ENCODE measurements around the gene C5AR1. TPM values are rescaled to one million over a fixed set of nuclear protein-coding genes. Genes with fewer than 3 reads are reported as not detected.
A peak's percentile ranks its signal among the peaks of the same experiment; 100 is the strongest.

The C5AR1 gene
- total and polyA plus RNA-seq, 9 of the 15 experiments (the other 6 are each of a cell fraction or from before 2014, with no cell fraction given) = 0.06 to 1.6 (median 0.28) TPM; not detected in 3

- Histone ChIP-seq H3K27ac (ENCODE audit: extremely low read depth, low read depth, low read length) (peak overlapping the region; percentile 67), H4K20me1 (replicated peaks; ENCODE audit: control insufficient read depth, insufficient read depth, low read length) (peaks cover 3% of the 10 kb centered on the region; the same call in 1 of the 2 replicates), H3K4me1 (replicated peaks in 1 of 2; ENCODE audit: control insufficient read depth in 2 of 2, insufficient read depth in 2 of 2, low read length in 2 of 2) (peaks cover 23 to 32% of the 10 kb centered on the region in 2 experiments), H3K36me3 (ENCODE audit: control insufficient read depth, insufficient read depth, low read length) (peaks cover 62% of the 10 kb centered on the region), H3K79me2 (ENCODE audit: control insufficient read depth, insufficient read depth, low read length) (peaks cover 61% of the 10 kb centered on the region), H3K9me1 (ENCODE audit: control insufficient read depth, insufficient read depth, low read length) (no peaks in the 10 kb centered on the region), H3K9me3 (replicated peaks; ENCODE audit: control insufficient read depth, insufficient read depth, low read depth, low read length) (no peaks in the 10 kb centered on the region), H3K4me2 (ENCODE audit: insufficient read depth, low read length) (peak overlapping the region; percentile 50; the same call in 1 of the 2 replicates), H2AFZ (ENCODE audit: low read depth, low read length) (peak overlapping the region; percentile 21; the same call in 1 of the 2 replicates), H3K27me3 (ENCODE audit: control insufficient read depth in 2 of 2, insufficient read depth in 2 of 2, low read length in 2 of 2) (no peaks in the 10 kb centered on the region), H3K9ac (ENCODE audit: insufficient read depth in 1 of 2, low read depth in 2 of 2, low read length in 2 of 2) (no peak overlapping the region; a peak in 1 of 4 replicates), H3K4me3 (peak overlapping the region; percentile 0; the same call in 1 of the 2 replicates)
- ChIA-PET POLR2A (interaction anchor here (0.6 to 1.2 kb wide), 3 partner anchors 17 to 69 kb away, joined by 3 read pairs; no protein-coding TSS in a partner anchor), CTCF (ENCODE audit: low intra/inter-chr PET ratio) (no interaction called here)
- intact Hi-C loops (cut with micrococcal nuclease) = no loop called here
- peak in 1 of 4 experiments; percentile 40 for DNase-seq (ENCODE audit: extremely low read depth in 1 of 4, low spot score in 3 of 4)
- in situ Hi-C loops (cut with MboI) = no loop called here
- peak; percentile 72 for FAIRE-seq
- no peak for ATAC-seq
- no TSS peak for BruUV-seq (replicated peaks)
- WGBS (ENCODE audit: insufficient coverage, low coverage, missing lambda C conversion rate) = 27% methylated on average over 2 of the region's 2 CpGs
- TF ChIP-seq SREBF2 (CRISPR knock-in tag; IDR thresholded peaks at IDR 0.05) = no peak
- TF ChIP-seq TFE3 (CRISPR knock-in tag; IDR thresholded peaks at IDR 0.05) = peak; percentile 93
- no peak for TF ChIP-seq HMG20A (CRISPR knock-in tag; conservative IDR thresholded peaks at IDR 0.05)
- TF ChIP-seq JUNB (CRISPR knock-in tag; conservative IDR thresholded peaks at IDR 0.05) = no peak
- TF ChIP-seq ZNF224 (CRISPR knock-in tag; IDR thresholded peaks at IDR 0.05) = no peak
- TF ChIP-seq ZNF282 (CRISPR knock-in tag; IDR thresholded peaks at IDR 0.05) = no peak
- TF ChIP-seq NR2C1 (IDR thresholded peaks at IDR 0.05) = no peak
- TF ChIP-seq NR2C1 (tag; IDR thresholded peaks at IDR 0.05) = no peak
- no peak for TF ChIP-seq RBM15 (IDR thresholded peaks at IDR 0.05; ENCODE audit: insufficient read depth, low read length)
- peak; percentile 92 for TF ChIP-seq MTA1 (IDR thresholded peaks at IDR 0.05; ENCODE audit: borderline replicate concordance)
- TF ChIP-seq THRA (IDR thresholded peaks at IDR 0.05) = no peak
- TF ChIP-seq ZNF639 (CRISPR knock-in tag; conservative IDR thresholded peaks at IDR 0.05 in 1 of 2, IDR thresholded peaks at IDR 0.05 in 1 of 2) = peak in 1 of 2 experiments; percentile 61; a peak in 1 of 4 replicates
- no peak for TF ChIP-seq BRF1 (IDR thresholded peaks at IDR 0.05; ENCODE audit: borderline replicate concordance, extremely low read depth, insufficient read length)
- 0 out of 2 replicates have a peak, but pooled peaks have one; percentile 28 for TF ChIP-seq NFRKB (IDR thresholded peaks at IDR 0.05; ENCODE audit: low read depth)
- no peak for TF ChIP-seq NRF1 (conservative IDR thresholded peaks at IDR 0.05 in 1 of 2, IDR thresholded peaks at IDR 0.05 in 1 of 2)
- TF ChIP-seq ZNF436 (CRISPR knock-in tag; IDR thresholded peaks at IDR 0.05) = no peak
- no peak for TF ChIP-seq CC2D1A (IDR thresholded peaks at IDR 0.05)
- no peak for TF ChIP-seq ZNF699 (CRISPR knock-in tag; IDR thresholded peaks at IDR 0.05; ENCODE audit: insufficient replicate concordance)
These were observed 42.4 kb downstream of the C5AR1 start for GRCh38 chr19:47352095-47352494.

All from K562 (cell line).